DOHH2 (cell line): ENCODE results near the gene POU2F1.

Experiments
- H3F3A ChIP-seq: fragments of 200-600 bp; sonication (generic), shearing (Covaris generic); 2 replicates; pipeline ENCODE4 v1.6.0; 2016; ENCODE audit warnings: antibody characterized with exemption, mild to moderate bottlenecking; ENCODE audit not compliant: control insufficient read depth, insufficient read depth
- H3K27ac ChIP-seq: fragments of 200-600 bp; sonication (generic); 2 replicates; pipeline ENCODE4 v1.5.1; 2014; ENCODE audit warnings: low read depth, mild to moderate bottlenecking, low read length, moderate library complexity
- H3K27me3 ChIP-seq: fragments of 200-600 bp; sonication (generic); 2 replicates; pipeline ENCODE4 v1.6.1; 2014; ENCODE audit warnings: mild to moderate bottlenecking, low read length, mixed read lengths; ENCODE audit not compliant: control insufficient read depth
- H3K36me3 ChIP-seq: fragments of 200-600 bp; sonication (generic); 2 replicates; pipeline ENCODE4 v1.6.1; 2014; ENCODE audit warnings: mild to moderate bottlenecking, low read length, moderate library complexity, mixed read lengths; ENCODE audit not compliant: control insufficient read depth
- H3K4me1 ChIP-seq: fragments of 200-600 bp; sonication (generic); 2 replicates; pipeline ENCODE4 v1.6.1; 2014; ENCODE audit warnings: mild to moderate bottlenecking, low read length, mixed read lengths; ENCODE audit not compliant: control insufficient read depth
- H3K4me2 ChIP-seq: fragments of 200-600 bp; sonication (generic); 2 replicates; pipeline ENCODE4 v1.6.0; 2014; ENCODE audit warnings: mild to moderate bottlenecking, low read length, moderate library complexity
- H3K4me3 ChIP-seq: fragments of 200-600 bp; sonication (generic); 2 replicates; pipeline ENCODE4 v1.5.1; 2014; ENCODE audit warnings: mild to moderate bottlenecking, low read length, mixed read lengths
- H3K79me2 ChIP-seq: fragments of 200-600 bp; sonication (generic); 2 replicates; pipeline ENCODE4 v1.6.1; 2014; ENCODE audit warnings: mild to moderate bottlenecking, low read length, mixed read lengths; ENCODE audit not compliant: control insufficient read depth
- H3K9me2 ChIP-seq: fragments of 200-600 bp; sonication (generic); replicated peaks from 2 replicates; pipeline ENCODE4 v1.6.1; 2014; ENCODE audit warnings: mild to moderate bottlenecking, low read length, mixed read lengths; ENCODE audit not compliant: control insufficient read depth
- H3K9me3 ChIP-seq: fragments of 200-600 bp; sonication (generic); 2 replicates; pipeline ENCODE4 v1.6.1; 2014; ENCODE audit warnings: antibody characterized with exemption, low read length, mixed read lengths; ENCODE audit not compliant: control insufficient read depth, insufficient read depth
- H4K20me1 ChIP-seq: fragments of 200-600 bp; sonication (generic); 2 replicates; pipeline ENCODE4 v1.6.0; 2014; ENCODE audit warnings: low read depth, mild to moderate bottlenecking, antibody characterized with exemption, low read length, moderate library complexity; ENCODE audit not compliant: control insufficient read depth, insufficient read depth
- CTCF ChIP-seq: fragments of 200-600 bp; sonication (generic); IDR thresholded peaks from one replicate; pipeline ENCODE4 v1.5.1; 2014; ENCODE audit warnings: antibody characterized with exemption, mild to moderate bottlenecking, low read depth, low read length; ENCODE audit not compliant: poor library complexity, severe bottlenecking
- EZH2phosphoT487 ChIP-seq: fragments of 200-600 bp; sonication (generic); IDR thresholded peaks from 2 replicates; pipeline ENCODE4 v1.6.1; 2017; ENCODE audit warnings: borderline replicate concordance, mild to moderate bottlenecking, antibody characterized with exemption, low read length, moderate library complexity, mixed read lengths

The POU2F1 gene

GRCh38 chr1:167387251-167387910 is 166.7 kb downstream of the POU2F1 start:
- TF ChIP-seq EZH2phosphoT487 (no peak), CTCF (no peak)
- H3K27me3 ChIP-seq = no peaks in the 10 kb centered on the region
- peaks cover 68% of the 10 kb centered on the region for H3K36me3 ChIP-seq
- H3K4me1 ChIP-seq = peaks cover 4% of the 10 kb centered on the region; the same call in 1 of the 2 replicates
- no peak overlapping the region for H3K4me3 ChIP-seq
- no peaks in the 10 kb centered on the region for H3K79me2 ChIP-seq
- H3F3A ChIP-seq = peaks cover 4% of the 10 kb centered on the region; the same call in 1 of the 2 replicates
- no peak overlapping the region for H3K4me2 ChIP-seq
- H3K9me2 ChIP-seq = no peaks in the 10 kb centered on the region
- H3K27ac ChIP-seq = no peak overlapping the region
- no peaks in the 10 kb centered on the region for H3K9me3 ChIP-seq
- no peaks in the 10 kb centered on the region for H4K20me1 ChIP-seq

DNA sequence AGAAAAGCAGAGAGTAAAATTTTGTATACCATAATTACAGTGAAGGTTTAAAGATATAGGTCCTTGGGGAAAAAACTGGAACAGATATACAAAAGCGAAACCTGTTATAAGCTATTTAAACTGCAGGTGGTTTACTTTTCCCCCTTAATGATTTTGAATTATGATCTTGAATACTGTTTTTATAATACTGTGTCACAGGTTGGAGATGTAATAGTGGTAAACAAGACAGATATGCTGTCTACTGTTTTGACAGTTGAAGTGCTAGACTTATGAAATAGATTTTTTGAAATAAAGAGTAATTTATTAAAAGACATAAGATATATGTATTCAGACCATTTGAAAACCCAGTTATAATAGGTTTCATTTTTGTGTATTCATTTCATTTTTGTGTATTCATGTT is 168.3 kb downstream of the POU2F1 start:
- Histone ChIP-seq H3K4me2 (no peak overlapping the region), H3K9me3 (no peaks in the 10 kb centered on the region), H3K27ac (no peak overlapping the region), H3K36me3 (peaks cover 58% of the 10 kb centered on the region), H3K4me1 (peaks cover 4% of the 10 kb centered on the region; the same call in 1 of the 2 replicates), H3K9me2 (no peaks in the 10 kb centered on the region), H3K27me3 (no peaks in the 10 kb centered on the region), H3K79me2 (no peaks in the 10 kb centered on the region), H4K20me1 (no peaks in the 10 kb centered on the region), H3F3A (peaks cover 4% of the 10 kb centered on the region; the same call in 1 of the 2 replicates), H3K4me3 (no peak overlapping the region)
- no peak for TF ChIP-seq EZH2phosphoT487

DNA sequence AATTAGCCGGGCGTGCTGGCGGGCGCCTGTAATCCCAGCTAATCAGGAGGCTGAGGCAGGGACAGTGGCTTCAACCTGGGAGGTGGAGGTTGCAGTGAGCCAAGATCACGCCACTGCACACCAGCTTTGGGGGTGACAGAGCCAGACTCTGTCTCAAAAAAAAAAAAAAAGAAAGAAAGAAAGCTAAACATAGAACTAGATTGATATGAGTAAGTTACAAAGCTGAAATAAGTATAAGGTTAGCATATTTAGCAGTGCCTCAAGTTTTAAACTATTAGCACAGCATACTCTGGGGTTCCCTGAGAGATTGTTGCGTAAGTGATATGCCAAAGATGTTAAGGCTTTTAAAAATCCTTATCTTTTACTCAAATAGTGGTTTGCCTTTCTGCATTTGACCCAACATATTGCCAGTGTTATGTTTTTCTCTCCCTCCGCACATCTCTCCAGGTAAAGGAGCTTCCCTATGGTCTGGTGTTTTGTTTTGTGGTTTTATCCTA is 171.6 kb downstream of the POU2F1 start:
- peaks cover 4% of the 10 kb centered on the region; the same call in 1 of the 2 replicates for H3K4me1 ChIP-seq
- H3K4me2 ChIP-seq = no peak overlapping the region
- H3K27me3 ChIP-seq = no peaks in the 10 kb centered on the region
- peaks cover 54% of the 10 kb centered on the region for H3K36me3 ChIP-seq
- no peak overlapping the region for H3K4me3 ChIP-seq
- H3F3A ChIP-seq = peaks cover 4% of the 10 kb centered on the region; the same call in 1 of the 2 replicates
- no peaks in the 10 kb centered on the region for H3K9me3 ChIP-seq
- H3K27ac ChIP-seq = no peak overlapping the region
- no peaks in the 10 kb centered on the region for H4K20me1 ChIP-seq
- no peak for TF ChIP-seq EZH2phosphoT487
- no peaks in the 10 kb centered on the region for H3K79me2 ChIP-seq
- no peaks in the 10 kb centered on the region for H3K9me2 ChIP-seq

GRCh38 chr1:167400359-167400953 is 179.8 kb downstream of the POU2F1 start:
- Histone ChIP-seq H3K4me1 (peaks cover 12% of the 10 kb centered on the region), H3K36me3 (peaks cover 81% of the 10 kb centered on the region), H3K27ac (no peak overlapping the region), H3K9me3 (no peaks in the 10 kb centered on the region), H3K79me2 (no peaks in the 10 kb centered on the region), H3F3A (peaks cover 15% of the 10 kb centered on the region), H3K4me2 (no peak overlapping the region), H3K27me3 (no peaks in the 10 kb centered on the region), H4K20me1 (no peaks in the 10 kb centered on the region), H3K9me2 (no peaks in the 10 kb centered on the region), H3K4me3 (no peak overlapping the region)
- TF ChIP-seq EZH2phosphoT487 = no peak
